Anterior cingulate cortex (tissue), 58 donors: ENCODE data around the gene OR2Y1.
"Not testable (repeated sequence)": the region's sequence is repeated elsewhere in the genome, so short reads cannot be mapped to it uniquely, and the experiment has no call there.

Experiments used
- DNase-seq, 58 donors: peaks; one replicate each; lab custom pipeline; 2025; lab: John Stamatoyannopoulos, UW

Gene OR2Y1

GRCh38 chr5:180739958-180740357 lies at the start of gene OR2Y1:
Gene OR2Y1, minus strand, starts transcription at chr5:180740058. Its CDS starts 0 bp downstream, at chr5:180740058.
- DNase-seq: no peak

- DNase-seq: not testable (repeated sequence)
Measured at GRCh38 chr5:180788651-180789410, 49.0 kb upstream of the OR2Y1 start.

GRCh38 chr5:180787711-180788431 lies 48.0 kb upstream of the OR2Y1 start:
- no peak for DNase-seq

GRCh38 chr5:180786531-180787398 lies 46.9 kb upstream of the OR2Y1 start:
- no peak for DNase-seq

- peak in 1 of 58 donors; percentile 32 for DNase-seq
Measured at GRCh38 chr5:180785794-180786221, 46.0 kb upstream of the OR2Y1 start.

- no peak for DNase-seq
Measured at GRCh38 chr5:180785121-180785781, 45.4 kb upstream of the OR2Y1 start.

GRCh38 chr5:180784497-180785097 lies 44.7 kb upstream of the OR2Y1 start:
- DNase-seq: peak in 43 of 58 donors; percentile 15 to 78 (median 50)

GRCh38 chr5:180783340-180784052 lies 43.6 kb upstream of the OR2Y1 start:
- DNase-seq: no peak

GRCh38 chr5:180782748-180783147 lies 42.9 kb upstream of the OR2Y1 start:
- DNase-seq: no peak

GRCh38 chr5:180781900-180782326 lies 42.1 kb upstream of the OR2Y1 start:
- DNase-seq: not testable (repeated sequence)

GRCh38 chr5:180779985-180780610 lies 40.2 kb upstream of the OR2Y1 start:
- DNase-seq: no peak

GRCh38 chr5:180777475-180777874 lies 37.6 kb upstream of the OR2Y1 start:
- no peak for DNase-seq

GRCh38 chr5:180776376-180776775 lies 36.5 kb upstream of the OR2Y1 start:
- DNase-seq: no peak

GRCh38 chr5:180775624-180776023 lies 35.8 kb upstream of the OR2Y1 start:
- DNase-seq: no peak

GRCh38 chr5:180771839-180772238 lies 32.0 kb upstream of the OR2Y1 start:
- no peak for DNase-seq

GRCh38 chr5:180769821-180770220 lies 30.0 kb upstream of the OR2Y1 start:
- no peak for DNase-seq

- no peak for DNase-seq
Measured at GRCh38 chr5:180755601-180756000, 15.7 kb upstream of the OR2Y1 start.

- no peak for DNase-seq
Measured at GRCh38 chr5:180744253-180744652, 4.4 kb upstream of the OR2Y1 start.

GRCh38 chr5:180742727-180743126 lies 2.9 kb upstream of the OR2Y1 start:
- no peak for DNase-seq
